ENCODE results near the gene PITPNM1. TPM values are rescaled to one million over a fixed set of nuclear protein-coding genes. Genes with fewer than 3 reads are reported as not detected.

Gene PITPNM1
- total and polyA plus RNA-seq, 2 experiments from 2014 or later = 9.1 to 57.1 TPM

DNA sequence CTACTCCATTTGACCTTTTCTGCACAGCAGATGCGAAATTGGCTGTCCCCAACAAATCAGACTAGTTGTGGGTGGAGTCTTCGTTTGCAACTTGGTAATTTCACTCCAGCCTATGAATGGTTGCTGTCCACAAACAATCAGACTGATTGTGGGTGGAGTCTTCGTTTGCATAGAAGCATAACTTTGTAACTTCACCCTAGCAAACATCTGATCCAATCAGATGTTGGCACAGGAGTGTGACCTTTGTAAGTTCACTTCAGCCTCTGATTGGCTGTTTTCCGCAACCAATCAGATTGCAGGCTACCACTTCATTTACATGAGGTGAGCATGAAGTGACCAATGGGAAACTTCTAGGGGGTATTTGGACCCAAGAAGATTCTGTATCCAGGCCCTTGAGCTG lies 34.4 kb upstream of the PITPNM1 start:
- ATAC-seq = no peak
- H3K36me3 Mint-ChIP-seq (ENCODE audit: low read depth) = no peaks in the 10 kb centered on the region
- H3F3A ChIP-seq (replicated peaks; ENCODE audit: low read depth) = no peaks in the 10 kb centered on the region

More for the DNA sequence above, 34.4 kb upstream of the PITPNM1 start:
- Histone ChIP-seq H3K4me2 (no peak overlapping the region), H4K20me1 (replicated peaks; ENCODE audit: insufficient read depth) (no peaks in the 10 kb centered on the region), H3K4me3 (no peak overlapping the region), H3K27ac (ENCODE audit: low read depth) (no peak overlapping the region), H3K9me2 (ENCODE audit: insufficient read depth) (no peaks in the 10 kb centered on the region; the same call in 1 of the 2 replicates), H3K4me1 (ENCODE audit: insufficient read depth) (0 out of 2 replicates have a peak, but pooled peaks cover 5% of the 10 kb centered on the region), H3K27me3 (ENCODE audit: insufficient read depth) (no peaks in the 10 kb centered on the region), H3K36me3 (ENCODE audit: insufficient read depth) (peaks cover 2% of the 10 kb centered on the region), H3K79me2 (replicated peaks; ENCODE audit: insufficient read depth) (no peaks in the 10 kb centered on the region), H2AFZ (no peak overlapping the region)
- Mint-ChIP-seq H3K27ac (no peak overlapping the region), H3K27me3 (ENCODE audit: insufficient read depth, low read depth, poor library complexity) (no peaks in the 10 kb centered on the region), H3K4me1 (peaks cover 5% of the 10 kb centered on the region), H3K4me3 (no peak overlapping the region), H3K9me3 (peaks cover 18% of the 10 kb centered on the region)
- TF ChIP-seq JUNB (IDR thresholded peaks at IDR 0.05; ENCODE audit: unreplicated experiment) (no peak), CREB1 (CRISPR knock-in tag; IDR thresholded peaks at IDR 0.05; ENCODE audit: low read depth) (no peak), NANOG (IDR thresholded peaks at IDR 0.05; ENCODE audit: borderline replicate concordance) (no peak), EZH2 (IDR thresholded peaks at IDR 0.05; ENCODE audit: low read depth, unreplicated experiment) (no peak), POLR2AphosphoS5 (IDR thresholded peaks at IDR 0.05; ENCODE audit: low read depth) (no peak), ZNF114 (CRISPR knock-in tag; IDR thresholded peaks at IDR 0.05) (no peak), ZNF331 (CRISPR knock-in tag; IDR thresholded peaks at IDR 0.05; ENCODE audit: low read depth) (no peak), EZH2phosphoT487 (IDR thresholded peaks at IDR 0.05; ENCODE audit: unreplicated experiment) (no peak), STAT1 (IDR thresholded peaks at IDR 0.05; ENCODE audit: unreplicated experiment) (no peak)
- TF ChIP-seq, protein P1, sequence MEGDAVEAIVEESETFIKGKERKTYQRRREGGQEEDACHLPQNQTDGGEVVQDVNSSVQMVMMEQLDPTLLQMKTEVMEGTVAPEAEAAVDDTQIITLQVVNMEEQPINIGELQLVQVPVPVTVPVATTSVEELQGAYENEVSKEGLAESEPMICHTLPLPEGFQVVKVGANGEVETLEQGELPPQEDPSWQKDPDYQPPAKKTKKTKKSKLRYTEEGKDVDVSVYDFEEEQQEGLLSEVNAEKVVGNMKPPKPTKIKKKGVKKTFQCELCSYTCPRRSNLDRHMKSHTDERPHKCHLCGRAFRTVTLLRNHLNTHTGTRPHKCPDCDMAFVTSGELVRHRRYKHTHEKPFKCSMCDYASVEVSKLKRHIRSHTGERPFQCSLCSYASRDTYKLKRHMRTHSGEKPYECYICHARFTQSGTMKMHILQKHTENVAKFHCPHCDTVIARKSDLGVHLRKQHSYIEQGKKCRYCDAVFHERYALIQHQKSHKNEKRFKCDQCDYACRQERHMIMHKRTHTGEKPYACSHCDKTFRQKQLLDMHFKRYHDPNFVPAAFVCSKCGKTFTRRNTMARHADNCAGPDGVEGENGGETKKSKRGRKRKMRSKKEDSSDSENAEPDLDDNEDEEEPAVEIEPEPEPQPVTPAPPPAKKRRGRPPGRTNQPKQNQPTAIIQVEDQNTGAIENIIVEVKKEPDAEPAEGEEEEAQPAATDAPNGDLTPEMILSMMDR (conservative IDR thresholded peaks at IDR 0.05; ENCODE audit: low read depth in 2 of 2) = no peak
- TF ChIP-seq, protein P2, sequence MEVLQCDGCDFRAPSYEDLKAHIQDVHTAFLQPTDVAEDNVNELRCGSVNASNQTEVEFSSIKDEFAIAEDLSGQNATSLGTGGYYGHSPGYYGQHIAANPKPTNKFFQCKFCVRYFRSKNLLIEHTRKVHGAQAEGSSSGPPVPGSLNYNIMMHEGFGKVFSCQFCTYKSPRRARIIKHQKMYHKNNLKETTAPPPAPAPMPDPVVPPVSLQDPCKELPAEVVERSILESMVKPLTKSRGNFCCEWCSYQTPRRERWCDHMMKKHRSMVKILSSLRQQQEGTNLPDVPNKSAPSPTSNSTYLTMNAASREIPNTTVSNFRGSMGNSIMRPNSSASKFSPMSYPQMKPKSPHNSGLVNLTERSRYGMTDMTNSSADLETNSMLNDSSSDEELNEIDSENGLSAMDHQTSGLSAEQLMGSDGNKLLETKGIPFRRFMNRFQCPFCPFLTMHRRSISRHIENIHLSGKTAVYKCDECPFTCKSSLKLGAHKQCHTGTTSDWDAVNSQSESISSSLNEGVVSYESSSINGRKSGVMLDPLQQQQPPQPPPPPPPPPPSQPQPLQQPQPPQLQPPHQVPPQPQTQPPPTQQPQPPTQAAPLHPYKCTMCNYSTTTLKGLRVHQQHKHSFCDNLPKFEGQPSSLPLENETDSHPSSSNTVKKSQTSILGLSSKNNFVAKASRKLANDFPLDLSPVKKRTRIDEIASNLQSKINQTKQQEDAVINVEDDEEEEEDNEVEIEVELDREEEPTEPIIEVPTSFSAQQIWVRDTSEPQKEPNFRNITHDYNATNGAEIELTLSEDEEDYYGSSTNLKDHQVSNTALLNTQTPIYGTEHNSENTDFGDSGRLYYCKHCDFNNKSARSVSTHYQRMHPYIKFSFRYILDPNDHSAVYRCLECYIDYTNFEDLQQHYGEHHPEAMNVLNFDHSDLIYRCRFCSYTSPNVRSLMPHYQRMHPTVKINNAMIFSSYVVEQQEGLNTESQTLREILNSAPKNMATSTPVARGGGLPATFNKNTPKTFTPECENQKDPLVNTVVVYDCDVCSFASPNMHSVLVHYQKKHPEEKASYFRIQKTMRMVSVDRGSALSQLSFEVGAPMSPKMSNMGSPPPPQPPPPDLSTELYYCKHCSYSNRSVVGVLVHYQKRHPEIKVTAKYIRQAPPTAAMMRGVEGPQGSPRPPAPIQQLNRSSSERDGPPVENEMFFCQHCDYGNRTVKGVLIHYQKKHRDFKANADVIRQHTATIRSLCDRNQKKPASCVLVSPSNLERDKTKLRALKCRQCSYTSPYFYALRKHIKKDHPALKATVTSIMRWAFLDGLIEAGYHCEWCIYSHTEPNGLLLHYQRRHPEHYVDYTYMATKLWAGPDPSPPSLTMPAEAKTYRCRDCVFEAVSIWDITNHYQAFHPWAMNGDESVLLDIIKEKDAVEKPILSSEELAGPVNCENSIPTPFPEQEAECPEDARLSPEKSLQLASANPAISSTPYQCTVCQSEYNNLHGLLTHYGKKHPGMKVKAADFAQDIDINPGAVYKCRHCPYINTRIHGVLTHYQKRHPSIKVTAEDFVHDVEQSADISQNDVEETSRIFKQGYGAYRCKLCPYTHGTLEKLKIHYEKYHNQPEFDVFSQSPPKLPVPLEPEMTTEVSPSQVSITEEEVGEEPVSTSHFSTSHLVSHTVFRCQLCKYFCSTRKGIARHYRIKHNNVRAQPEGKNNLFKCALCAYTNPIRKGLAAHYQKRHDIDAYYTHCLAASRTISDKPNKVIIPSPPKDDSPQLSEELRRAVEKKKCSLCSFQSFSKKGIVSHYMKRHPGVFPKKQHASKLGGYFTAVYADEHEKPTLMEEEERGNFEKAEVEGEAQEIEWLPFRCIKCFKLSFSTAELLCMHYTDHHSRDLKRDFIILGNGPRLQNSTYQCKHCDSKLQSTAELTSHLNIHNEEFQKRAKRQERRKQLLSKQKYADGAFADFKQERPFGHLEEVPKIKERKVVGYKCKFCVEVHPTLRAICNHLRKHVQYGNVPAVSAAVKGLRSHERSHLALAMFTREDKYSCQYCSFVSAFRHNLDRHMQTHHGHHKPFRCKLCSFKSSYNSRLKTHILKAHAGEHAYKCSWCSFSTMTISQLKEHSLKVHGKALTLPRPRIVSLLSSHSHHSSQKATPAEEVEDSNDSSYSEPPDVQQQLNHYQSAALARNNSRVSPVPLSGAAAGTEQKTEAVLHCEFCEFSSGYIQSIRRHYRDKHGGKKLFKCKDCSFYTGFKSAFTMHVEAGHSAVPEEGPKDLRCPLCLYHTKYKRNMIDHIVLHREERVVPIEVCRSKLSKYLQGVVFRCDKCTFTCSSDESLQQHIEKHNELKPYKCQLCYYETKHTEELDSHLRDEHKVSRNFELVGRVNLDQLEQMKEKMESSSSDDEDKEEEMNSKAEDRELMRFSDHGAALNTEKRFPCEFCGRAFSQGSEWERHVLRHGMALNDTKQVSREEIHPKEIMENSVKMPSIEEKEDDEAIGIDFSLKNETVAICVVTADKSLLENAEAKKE (CRISPR knock-in tag; IDR thresholded peaks at IDR 0.05) = no peak
- TF ChIP-seq, protein P3, sequence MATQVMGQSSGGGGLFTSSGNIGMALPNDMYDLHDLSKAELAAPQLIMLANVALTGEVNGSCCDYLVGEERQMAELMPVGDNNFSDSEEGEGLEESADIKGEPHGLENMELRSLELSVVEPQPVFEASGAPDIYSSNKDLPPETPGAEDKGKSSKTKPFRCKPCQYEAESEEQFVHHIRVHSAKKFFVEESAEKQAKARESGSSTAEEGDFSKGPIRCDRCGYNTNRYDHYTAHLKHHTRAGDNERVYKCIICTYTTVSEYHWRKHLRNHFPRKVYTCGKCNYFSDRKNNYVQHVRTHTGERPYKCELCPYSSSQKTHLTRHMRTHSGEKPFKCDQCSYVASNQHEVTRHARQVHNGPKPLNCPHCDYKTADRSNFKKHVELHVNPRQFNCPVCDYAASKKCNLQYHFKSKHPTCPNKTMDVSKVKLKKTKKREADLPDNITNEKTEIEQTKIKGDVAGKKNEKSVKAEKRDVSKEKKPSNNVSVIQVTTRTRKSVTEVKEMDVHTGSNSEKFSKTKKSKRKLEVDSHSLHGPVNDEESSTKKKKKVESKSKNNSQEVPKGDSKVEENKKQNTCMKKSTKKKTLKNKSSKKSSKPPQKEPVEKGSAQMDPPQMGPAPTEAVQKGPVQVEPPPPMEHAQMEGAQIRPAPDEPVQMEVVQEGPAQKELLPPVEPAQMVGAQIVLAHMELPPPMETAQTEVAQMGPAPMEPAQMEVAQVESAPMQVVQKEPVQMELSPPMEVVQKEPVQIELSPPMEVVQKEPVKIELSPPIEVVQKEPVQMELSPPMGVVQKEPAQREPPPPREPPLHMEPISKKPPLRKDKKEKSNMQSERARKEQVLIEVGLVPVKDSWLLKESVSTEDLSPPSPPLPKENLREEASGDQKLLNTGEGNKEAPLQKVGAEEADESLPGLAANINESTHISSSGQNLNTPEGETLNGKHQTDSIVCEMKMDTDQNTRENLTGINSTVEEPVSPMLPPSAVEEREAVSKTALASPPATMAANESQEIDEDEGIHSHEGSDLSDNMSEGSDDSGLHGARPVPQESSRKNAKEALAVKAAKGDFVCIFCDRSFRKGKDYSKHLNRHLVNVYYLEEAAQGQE (IDR thresholded peaks at IDR 0.05; ENCODE audit: unreplicated experiment) = no peak
- TF ChIP-seq, protein P4, sequence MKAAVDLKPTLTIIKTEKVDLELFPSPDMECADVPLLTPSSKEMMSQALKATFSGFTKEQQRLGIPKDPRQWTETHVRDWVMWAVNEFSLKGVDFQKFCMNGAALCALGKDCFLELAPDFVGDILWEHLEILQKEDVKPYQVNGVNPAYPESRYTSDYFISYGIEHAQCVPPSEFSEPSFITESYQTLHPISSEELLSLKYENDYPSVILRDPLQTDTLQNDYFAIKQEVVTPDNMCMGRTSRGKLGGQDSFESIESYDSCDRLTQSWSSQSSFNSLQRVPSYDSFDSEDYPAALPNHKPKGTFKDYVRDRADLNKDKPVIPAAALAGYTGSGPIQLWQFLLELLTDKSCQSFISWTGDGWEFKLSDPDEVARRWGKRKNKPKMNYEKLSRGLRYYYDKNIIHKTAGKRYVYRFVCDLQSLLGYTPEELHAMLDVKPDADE (IDR thresholded peaks at IDR 0.05) = no peak
- DNase-seq (ENCODE audit: low spot score) = no peak
